HCT116 (cell line): ENCODE measurements around the gene FKBP7. TPM values are rescaled to one million over a fixed set of nuclear protein-coding genes. Genes with fewer than 3 reads are reported as not detected.

Source experiments
- ATAC-seq: fragments of 200-7000 bp; cut with Tn5 transposase; 2 replicates; pipeline ENCODE4 v1.9.1; 2020; ENCODE audit warnings: mild to moderate bottlenecking, moderate library complexity
- BruUV-seq: library from RNA; stranded (reverse); fragments of 400-500 nt; replicated peaks from 2 replicates; lab custom pipeline; 2021; lab: Mats Ljungman, UMichigan
- CTCF ChIA-PET: fragments of 300-600 bp; sonication (Branson Sonifier 250); formaldehyde crosslinking; loops from one replicate; lab custom pipeline; 2021; ENCODE audit warnings: antibody characterized with exemption; lab: Charles Lee
- POLR2A ChIA-PET: fragments of 300-600, 350-600 bp; sonication (Branson Sonifier 250); formaldehyde crosslinking; loops from one replicate; lab custom pipeline; 2021; ENCODE audit warnings: antibody characterized with exemption; lab: Charles Lee
- RAD21 ChIA-PET, 2 experiments: fragments of 300-600 bp; sonication (Branson Sonifier 250); formaldehyde crosslinking; loops; one replicate each; lab custom pipeline; 2023; ENCODE audit warnings: low total read pairs in 2 of 2; ENCODE audit not compliant: uncharacterized antibody in 2 of 2, unreplicated experiment in 2 of 2, low non-redundant PET in 1 of 2; lab: Charles Lee
- DNase-seq: peaks from one replicate; pipeline ENCODE4 v3.0.0-alpha.2; 2010; ENCODE audit warnings: low read depth, low spot score
- H2AFZ ChIP-seq: fragments of 200-600 bp; shearing (Covaris generic), sonication (generic); 2 replicates; pipeline ENCODE4 v1.6.1; 2017; ENCODE audit warnings: low read depth, mixed run types, mixed read lengths, antibody characterized with exemption, low read length; ENCODE audit not compliant: poor library complexity, severe bottlenecking
- H3K27ac ChIP-seq: 2 replicates; pipeline ENCODE4 v1.5.1; 2012; ENCODE audit warnings: low read depth, low read length
- H3K27me3 ChIP-seq: fragments of 200-600 bp; sonication (generic); 2 replicates; pipeline ENCODE4 v1.6.1; 2016; ENCODE audit warnings: mixed run types, low read length, mixed read lengths; ENCODE audit not compliant: insufficient read depth
- H3K36me3 ChIP-seq, 2 experiments: fragments of 200-500 bp in 1 of 2; fragments of 200-600 bp in 1 of 2; sonication (Bioruptor generic) in 1 of 2; sonication (generic) in 1 of 2; 2 replicates each; pipeline versions ENCODE4 v1.5.1 to v1.6.1; 2014 to 2016; ENCODE audit warnings: low read length in 2 of 2, inconsistent platforms in 1 of 2, mixed read lengths in 1 of 2, mixed run types in 1 of 2; ENCODE audit not compliant: insufficient read depth in 2 of 2, control insufficient read depth in 1 of 2
- H3K4me1 ChIP-seq, 2 experiments: fragments of 200-600 bp in 1 of 2; sonication (generic) in 1 of 2; 2 replicates each; pipeline versions ENCODE4 v1.5.1 to v1.6.1; 2012 to 2017; ENCODE audit warnings: low read length in 2 of 2, inconsistent platforms in 1 of 2, mild to moderate bottlenecking in 1 of 2, mixed read lengths in 1 of 2, mixed run types in 1 of 2, moderate library complexity in 1 of 2; ENCODE audit not compliant: insufficient read depth in 2 of 2, control insufficient read depth in 1 of 2
- H3K4me2 ChIP-seq: fragments of 200-600 bp; sonication (generic); 2 replicates; pipeline ENCODE4 v1.6.1; 2017; ENCODE audit warnings: mixed run types, low read length, mixed read lengths
- H3K4me3 ChIP-seq, 2 experiments: fragments of 200-600 bp in 1 of 2; sonication (generic) in 1 of 2; replicated peaks in 1 of 2; 2 replicates each; pipeline ENCODE4 v1.5.1; 2011 to 2016; ENCODE audit warnings: low read length in 2 of 2, control low read depth in 1 of 2, low read depth in 1 of 2, mild to moderate bottlenecking in 1 of 2, mixed read lengths in 1 of 2, mixed run types in 1 of 2
- H3K79me2 ChIP-seq: fragments of 200-600 bp; sonication (generic); 2 replicates; pipeline ENCODE4 v1.6.1; 2017; ENCODE audit warnings: mild to moderate bottlenecking, mixed run types, low read length, moderate library complexity, mixed read lengths; ENCODE audit not compliant: insufficient read depth
- H3K9ac ChIP-seq: fragments of 200-600 bp; sonication (generic); 2 replicates; pipeline ENCODE4 v1.6.1; 2016; ENCODE audit warnings: low read length, mixed read lengths
- H3K9me2 ChIP-seq: fragments of 200-600 bp; sonication (generic), shearing (Covaris generic); 2 replicates; pipeline ENCODE4 v1.6.1; 2017; ENCODE audit warnings: mixed run types, mild to moderate bottlenecking, moderate library complexity; ENCODE audit not compliant: insufficient read depth
- H3K9me3 ChIP-seq, 2 experiments: fragments of 200-500 bp in 1 of 2; fragments of 200-600 bp in 1 of 2; sonication (Bioruptor generic) in 1 of 2; sonication (generic) in 1 of 2; 2 replicates each; pipeline ENCODE4 v1.6.1; 2014 to 2017; ENCODE audit warnings: low read length in 2 of 2, mixed read lengths in 2 of 2, inconsistent platforms in 1 of 2, low read depth in 1 of 2, mild to moderate bottlenecking in 1 of 2, mixed run types in 1 of 2, moderate library complexity in 1 of 2; ENCODE audit not compliant: control insufficient read depth in 1 of 2, insufficient read depth in 1 of 2
- H4K20me1 ChIP-seq: fragments of 200-600 bp; sonication (generic), shearing (Covaris generic); 2 replicates; pipeline ENCODE4 v1.6.1; 2017; ENCODE audit warnings: mixed run types, mild to moderate bottlenecking, moderate library complexity; ENCODE audit not compliant: insufficient read depth
- ATF3 ChIP-seq: IDR thresholded peaks from 2 replicates; pipeline ENCODE4 v1.6.1; 2012
- CEBPB ChIP-seq: IDR thresholded peaks from 2 replicates; pipeline ENCODE4 v1.6.1; 2012; ENCODE audit warnings: low read depth
- CTCF ChIP-seq, 3 experiments: fragments of 200-600 bp in 1 of 3; sonication (generic) in 1 of 3; IDR thresholded peaks in 2 of 3; conservative IDR thresholded peaks in 1 of 3; 2 replicates each; pipeline ENCODE4 v1.5.1; 2012 to 2017; ENCODE audit warnings: low read depth in 2 of 3, low read length in 2 of 3, antibody characterized with exemption in 1 of 3, borderline replicate concordance in 1 of 3, control low read depth in 1 of 3, mild to moderate bottlenecking in 1 of 3, mixed read lengths in 1 of 3, mixed run types in 1 of 3, moderate library complexity in 1 of 3; ENCODE audit not compliant: insufficient read depth in 1 of 3
- EGR1 ChIP-seq: IDR thresholded peaks from 2 replicates; pipeline ENCODE4 v1.6.1; 2012; ENCODE audit warnings: low read depth
- ELF1 ChIP-seq: IDR thresholded peaks from 2 replicates; pipeline ENCODE4 v1.6.1; 2012; ENCODE audit warnings: low read depth, borderline replicate concordance
- EZH2 ChIP-seq: fragments of 200-600 bp; sonication (generic); IDR thresholded peaks from 2 replicates; pipeline ENCODE4 v1.6.1; 2017; ENCODE audit warnings: antibody characterized with exemption, mixed run types
- EZH2phosphoT487 ChIP-seq: fragments of 200-600 bp; IDR thresholded peaks from 2 replicates; pipeline ENCODE4 v1.6.1; 2018; ENCODE audit warnings: antibody characterized with exemption, borderline replicate concordance
- FOSL1 ChIP-seq: IDR thresholded peaks from 2 replicates; pipeline ENCODE4 v1.6.1; 2012; ENCODE audit warnings: low read depth
- JUND ChIP-seq: IDR thresholded peaks from 2 replicates; pipeline ENCODE4 v1.6.1; 2012
- MAX ChIP-seq: IDR thresholded peaks from 2 replicates; pipeline ENCODE4 v1.6.1; 2012
- POLR2A ChIP-seq: IDR thresholded peaks from 2 replicates; pipeline ENCODE4 v1.7.0; 2011; ENCODE audit warnings: borderline replicate concordance; ENCODE audit not compliant: insufficient read depth, insufficient read length; ENCODE audit errors: extremely low read depth
- POLR2AphosphoS5 ChIP-seq: IDR thresholded peaks from 2 replicates; pipeline ENCODE4 v1.6.1; 2011; ENCODE audit warnings: mild to moderate bottlenecking, low read depth, low read length, moderate library complexity
- REST ChIP-seq: IDR thresholded peaks from 2 replicates; pipeline ENCODE4 v1.6.1; 2012; ENCODE audit warnings: low read depth
- SRF ChIP-seq: IDR thresholded peaks from 2 replicates; pipeline ENCODE4 v1.6.1; 2012; ENCODE audit warnings: low read depth
- TCF7L2 ChIP-seq: IDR thresholded peaks from 2 replicates; pipeline ENCODE4 v1.7.0; 2011; ENCODE audit warnings: borderline replicate concordance, inconsistent platforms; ENCODE audit not compliant: insufficient read depth, insufficient read length; ENCODE audit errors: extremely low read depth
- YY1 ChIP-seq: IDR thresholded peaks from 2 replicates; pipeline ENCODE4 v1.6.1; 2011; ENCODE audit warnings: low read length, low read depth, moderate library complexity, mild to moderate bottlenecking; ENCODE audit not compliant: insufficient replicate concordance; ENCODE audit errors: extremely low read depth
- intact Hi-C: fragments of 100-400 bp; cut with micrococcal nuclease; formaldehyde crosslinking; loops from 2 replicates; pipeline ENCODE4 v1.10.0; 2022
- total RNA-seq: library from RNA; stranded (reverse); gene quantifications from one replicate; pipeline ENCODE4 v1.2.1, GENCODE V29; 2021; ENCODE audit not compliant: unreplicated experiment

FKBP7 gene
- total RNA-seq, 1 experiment from 2014 or later = 4.5 TPM

GRCh38 chr2:178506524-178506923 is 28.1 kb upstream of the FKBP7 start (continued):
- no peak for TF ChIP-seq REST
- no peak for TF ChIP-seq EZH2
- no peak for TF ChIP-seq EGR1
- TF ChIP-seq MAX = no peak
- TF ChIP-seq CEBPB = no peak
- no peak for TF ChIP-seq POLR2AphosphoS5

- Histone ChIP-seq H3K79me2 (no peaks in the 10 kb centered on the region), H3K9ac (no peak overlapping the region), H3K27me3 (no peaks in the 10 kb centered on the region), H4K20me1 (no peaks in the 10 kb centered on the region), H3K27ac (no peak overlapping the region), H3K4me2 (no peak overlapping the region), H3K36me3 (peaks cover 10 to 17% of the 10 kb centered on the region in 2 experiments), H3K9me2 (no peaks in the 10 kb centered on the region), H3K4me1 (no peaks in the 10 kb centered on the region), H3K9me3 (no peaks in the 10 kb centered on the region), H2AFZ (no peak overlapping the region), H3K4me3 (no peak overlapping the region)
- ChIA-PET CTCF (no interaction called here), RAD21 (no interaction called here), POLR2A (interaction anchor here (1.4 kb wide), 1 partner anchor 11 kb away, joined by 3 read pairs; no protein-coding TSS in a partner anchor)
- no peak for ATAC-seq
- intact Hi-C loops = no loop called here
- DNase-seq = no peak
- no TSS peak for BruUV-seq
- no peak for TF ChIP-seq CTCF (IDR thresholded peaks at IDR 0.05 in 2 of 3, conservative IDR thresholded peaks at IDR 0.05 in 1 of 3; ENCODE audit: borderline replicate concordance in 1 of 3, insufficient read depth in 1 of 3, low read depth in 2 of 3, low read length in 2 of 3)
- TF ChIP-seq ELF1 = no peak
- no peak for TF ChIP-seq TCF7L2
- TF ChIP-seq REST = no peak
- no peak for TF ChIP-seq SRF
- TF ChIP-seq FOSL1 = no peak
- no peak for TF ChIP-seq EZH2
- TF ChIP-seq POLR2A = no peak
- TF ChIP-seq MAX = no peak
- TF ChIP-seq YY1 = no peak
- TF ChIP-seq JUND = no peak
- no peak for TF ChIP-seq EGR1
- TF ChIP-seq EZH2phosphoT487 = no peak
- TF ChIP-seq ATF3 = no peak
Measured at GRCh38 chr2:178506101-178506500, 27.7 kb upstream of the FKBP7 start.
